NCI-H2107 treated with DMSO at 0.1 percent for 48 hours (cell line): ENCODE measurements around the gene SYNDIG1.

Experiments
- DNase-seq: peaks from one replicate; lab custom pipeline; 2025; ENCODE audit not compliant: unreplicated experiment; lab: John Stamatoyannopoulos, UW

SYNDIG1 gene

GRCh38 chr20:24522452-24523330, 53.3 kb downstream of the SYNDIG1 start:
- DNase-seq, result no peak

GRCh38 chr20:24523661-24524060, 54.2 kb downstream of the SYNDIG1 start:
- no peak for DNase-seq

GRCh38 chr20:24528583-24529368, 59.3 kb downstream of the SYNDIG1 start:
- no peak for DNase-seq

GRCh38 chr20:24529369-24529719, 59.9 kb downstream of the SYNDIG1 start:
- no peak for DNase-seq

- no peak for DNase-seq
Observed at GRCh38 chr20:24530131-24530680, 60.8 kb downstream of the SYNDIG1 start.

GRCh38 chr20:24531202-24531601, 61.8 kb downstream of the SYNDIG1 start:
- DNase-seq, result no peak

DNA sequence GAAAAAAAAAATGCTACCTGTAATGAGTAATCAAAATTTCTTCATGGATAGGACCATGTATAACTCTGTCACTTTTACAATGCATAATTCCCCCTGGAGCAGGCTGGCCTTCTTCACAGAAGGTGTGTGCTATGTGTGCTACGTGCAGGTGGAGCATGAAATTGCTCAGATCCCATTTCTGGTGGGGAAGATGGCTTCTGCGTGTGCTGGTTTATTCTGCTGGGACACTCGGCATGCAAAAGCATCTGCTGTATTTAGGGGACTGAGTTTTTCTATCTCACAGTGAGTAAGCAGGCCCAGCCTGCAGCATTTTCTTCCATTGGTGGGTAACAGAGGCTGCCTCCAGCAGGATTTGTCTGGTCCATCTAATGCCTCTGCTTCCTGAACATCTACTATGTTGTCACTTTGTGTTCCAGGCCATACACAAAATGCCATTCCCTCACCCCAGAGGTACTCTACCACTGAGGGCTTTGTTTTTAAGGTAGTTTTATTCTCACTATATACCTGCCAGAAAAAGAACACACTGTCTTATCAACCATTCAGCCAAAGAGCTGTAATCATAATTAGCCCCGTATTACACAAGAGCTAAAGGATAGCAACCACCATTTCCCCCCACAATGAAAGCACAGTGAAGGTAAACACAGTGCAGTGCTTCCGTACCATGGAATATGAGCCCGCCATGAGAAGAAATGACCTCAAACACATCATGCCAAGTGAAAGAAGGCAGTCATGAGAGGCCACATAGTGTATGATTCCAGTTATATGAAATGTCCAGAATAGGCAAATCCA, 62.4 kb downstream of the SYNDIG1 start:
- DNase-seq, result no peak

GRCh38 chr20:24533449-24533848, 64.0 kb downstream of the SYNDIG1 start:
- no peak for DNase-seq

- DNase-seq, result no peak
Observed at GRCh38 chr20:24534282-24534681, 64.9 kb downstream of the SYNDIG1 start.

- DNase-seq, result no peak
Observed at GRCh38 chr20:24535941-24536730, 66.7 kb downstream of the SYNDIG1 start.

DNA sequence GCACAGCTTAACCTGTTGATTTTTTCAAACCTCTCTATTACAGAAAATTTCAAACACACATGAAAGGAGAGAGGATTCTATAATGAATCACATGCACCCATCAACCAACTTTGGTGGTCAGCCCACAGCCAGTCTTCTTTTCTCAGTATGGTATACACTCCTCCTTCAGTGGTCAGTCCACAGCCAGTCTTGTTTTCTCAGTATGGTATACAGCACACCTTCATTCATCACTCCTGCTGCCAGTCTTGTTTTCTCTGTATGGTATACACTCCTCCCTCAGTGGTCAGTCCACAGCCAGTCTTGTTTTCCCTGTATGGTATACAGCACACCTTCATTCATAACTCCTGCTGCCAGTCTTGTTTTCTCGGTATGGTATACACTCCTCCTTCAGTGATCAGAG, 67.8 kb downstream of the SYNDIG1 start:
- no peak for DNase-seq

DNA sequence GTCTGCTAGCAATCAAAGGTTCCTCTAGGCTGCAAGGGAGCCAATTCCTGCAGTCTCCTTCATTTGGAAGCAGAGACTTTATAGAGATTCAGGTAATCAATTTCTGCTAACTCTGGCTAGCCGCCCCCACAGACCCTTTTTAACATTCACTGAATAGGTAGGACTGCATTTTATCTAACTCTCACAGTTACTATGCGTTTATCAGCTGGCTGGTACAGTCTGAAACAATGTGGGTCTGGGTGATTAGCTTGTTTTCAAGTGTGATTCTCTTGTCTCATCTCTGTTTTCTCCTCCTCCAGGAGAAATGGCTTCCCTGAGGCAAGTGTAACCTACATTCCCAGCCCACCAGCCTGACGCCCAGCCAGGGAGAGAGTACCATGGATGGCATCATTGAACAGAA, 73.3 kb downstream of the SYNDIG1 start:
- DNase-seq, result no peak

- no peak for DNase-seq
Observed at GRCh38 chr20:24543168-24543567, 73.7 kb downstream of the SYNDIG1 start.

GRCh38 chr20:24543741-24544140, 74.3 kb downstream of the SYNDIG1 start:
- no peak for DNase-seq

DNA sequence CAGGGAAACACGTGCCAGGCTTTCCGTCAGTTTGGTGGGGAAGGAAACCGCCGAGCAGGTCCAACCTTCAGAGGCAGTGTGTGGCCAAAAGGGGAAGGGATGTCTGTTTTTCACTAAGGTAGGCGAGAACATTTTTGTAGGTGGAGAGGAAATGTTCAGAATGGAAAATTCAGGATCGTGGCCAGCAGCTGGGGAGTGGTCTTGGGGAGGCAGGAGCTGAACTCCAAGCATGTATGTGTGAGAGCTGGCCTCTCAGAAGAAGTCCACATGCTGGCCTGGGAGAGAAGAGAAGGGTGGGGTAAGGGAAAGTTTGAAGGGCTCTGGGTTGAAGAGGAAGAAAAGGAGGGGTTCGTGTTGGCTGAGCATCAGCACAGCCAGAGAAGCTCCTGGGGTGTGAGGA, 74.9 kb downstream of the SYNDIG1 start:
- no peak for DNase-seq

DNA sequence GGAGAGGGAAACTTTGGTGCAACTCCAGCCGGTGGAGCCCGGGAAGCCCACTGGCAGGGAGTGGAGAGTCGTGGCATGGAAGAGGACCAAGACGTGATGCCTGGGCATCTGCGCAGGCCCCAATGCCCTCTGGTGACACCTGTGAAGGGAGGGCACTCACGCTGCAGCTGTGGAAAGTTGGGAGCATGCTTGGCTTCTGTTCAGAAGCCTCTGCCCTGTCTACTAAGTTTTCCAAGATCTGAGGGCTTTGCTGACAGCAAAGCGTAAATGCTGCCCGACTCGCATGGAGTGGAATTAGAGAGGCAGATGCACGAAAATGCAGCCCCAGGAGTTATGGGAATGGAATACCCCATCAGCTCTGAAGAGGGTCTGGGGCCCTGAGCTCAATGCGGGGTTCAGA, 75.7 kb downstream of the SYNDIG1 start:
- no peak for DNase-seq

DNA sequence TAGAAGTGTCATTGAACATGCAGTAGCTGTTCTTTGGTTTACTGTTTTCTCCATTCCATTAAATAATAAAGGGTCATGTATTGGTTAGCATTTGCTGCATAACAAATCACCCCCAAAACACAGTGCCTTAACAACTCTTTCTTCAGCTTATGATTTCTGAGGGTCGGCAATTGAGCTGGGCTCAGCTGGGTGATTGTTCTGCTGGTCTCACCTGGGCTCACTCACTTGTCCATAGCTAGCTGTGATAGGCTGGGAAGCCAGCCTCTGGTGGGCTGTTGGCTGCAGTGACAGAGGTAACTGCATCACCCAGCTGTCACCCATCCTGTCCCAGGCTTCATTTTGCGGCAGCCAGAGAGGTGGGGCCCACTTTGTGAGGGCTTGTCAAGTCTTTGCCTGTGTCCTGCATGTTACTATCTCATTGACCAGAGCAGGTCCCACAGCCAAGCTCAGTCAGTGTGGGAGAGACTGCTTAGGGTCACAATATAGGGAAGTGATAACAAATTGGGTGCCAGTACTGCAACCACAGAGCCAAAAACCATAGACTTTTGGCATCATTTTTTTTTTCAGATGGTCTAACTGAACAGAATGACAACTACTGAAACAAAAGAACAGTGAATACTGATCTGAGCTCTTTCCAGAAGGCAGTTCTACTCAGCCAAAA, 76.9 kb downstream of the SYNDIG1 start:
- no peak for DNase-seq

GRCh38 chr20:24547967-24548366, 78.5 kb downstream of the SYNDIG1 start:
- DNase-seq, result no peak

DNA sequence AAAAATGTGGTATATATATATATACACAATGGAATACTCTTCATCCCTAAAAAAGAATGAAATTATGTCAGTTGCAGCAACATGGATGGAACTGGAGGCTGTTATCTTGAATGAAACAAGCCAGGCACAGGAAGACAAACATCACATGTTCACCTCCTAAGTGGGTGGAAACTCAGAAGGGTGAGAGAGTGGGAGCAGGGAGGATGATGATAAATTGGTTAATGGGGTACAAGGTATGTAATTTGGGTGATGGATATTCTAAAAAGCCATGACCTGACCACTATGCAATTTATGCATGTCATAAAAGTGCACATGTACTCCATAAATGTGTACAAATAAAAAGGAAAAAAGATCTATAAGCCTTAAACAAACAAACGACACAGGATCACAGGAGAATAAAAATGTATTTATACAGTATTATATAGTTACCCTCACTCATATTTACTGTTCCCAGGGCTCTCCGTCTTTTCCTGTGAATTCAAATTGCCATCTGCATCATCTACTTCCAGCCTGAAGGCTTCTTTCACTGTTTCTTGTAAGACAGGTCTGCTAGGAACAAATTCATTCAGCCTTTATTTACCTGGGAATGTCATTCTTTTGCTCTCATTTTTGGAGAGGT, 89.8 kb downstream of the SYNDIG1 start:
- DNase-seq, result no peak
